ENCODE data around the gene ATG16L2.

The ATG16L2 gene

DNA sequence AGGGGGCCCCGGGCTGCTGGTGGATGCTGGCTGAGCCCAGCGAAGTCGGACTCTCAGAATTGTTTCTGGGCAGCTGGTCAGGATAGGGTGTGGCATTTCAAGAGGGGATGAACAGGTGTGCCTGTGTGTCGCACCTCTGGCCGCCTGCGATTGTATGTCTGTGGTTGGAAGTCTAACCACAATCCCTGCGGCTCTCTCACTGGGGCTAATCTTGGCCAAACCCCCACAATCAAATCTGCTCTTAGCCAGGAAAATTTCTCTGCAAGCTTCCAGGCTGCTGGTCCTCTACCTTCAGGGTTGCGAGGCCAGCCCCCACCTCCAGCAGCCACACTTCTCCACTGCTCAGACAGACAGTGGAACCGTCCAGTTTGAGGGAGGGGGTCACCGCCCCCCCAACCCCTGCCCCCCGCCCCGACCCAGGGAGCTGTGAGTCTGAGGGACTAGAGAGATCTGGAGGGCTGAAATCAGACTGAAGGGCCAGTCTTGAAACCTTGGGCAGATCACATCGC lies 953 bp downstream of the ATG16L2 start (continued):
- TF ChIP-seq, protein P1, sequence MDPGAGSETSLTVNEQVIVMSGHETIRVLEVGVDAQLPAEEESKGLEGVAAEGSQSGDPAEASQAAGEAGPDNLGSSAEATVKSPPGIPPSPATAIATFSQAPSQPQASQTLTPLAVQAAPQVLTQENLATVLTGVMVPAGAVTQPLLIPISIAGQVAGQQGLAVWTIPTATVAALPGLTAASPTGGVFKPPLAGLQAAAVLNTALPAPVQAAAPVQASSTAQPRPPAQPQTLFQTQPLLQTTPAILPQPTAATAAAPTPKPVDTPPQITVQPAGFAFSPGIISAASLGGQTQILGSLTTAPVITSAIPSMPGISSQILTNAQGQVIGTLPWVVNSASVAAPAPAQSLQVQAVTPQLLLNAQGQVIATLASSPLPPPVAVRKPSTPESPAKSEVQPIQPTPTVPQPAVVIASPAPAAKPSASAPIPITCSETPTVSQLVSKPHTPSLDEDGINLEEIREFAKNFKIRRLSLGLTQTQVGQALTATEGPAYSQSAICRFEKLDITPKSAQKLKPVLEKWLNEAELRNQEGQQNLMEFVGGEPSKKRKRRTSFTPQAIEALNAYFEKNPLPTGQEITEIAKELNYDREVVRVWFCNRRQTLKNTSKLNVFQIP (CRISPR knock-in tag; IDR thresholded peaks at IDR 0.05; ENCODE audit: borderline replicate concordance, low read depth): no peak
- TF ChIP-seq, protein P2, sequence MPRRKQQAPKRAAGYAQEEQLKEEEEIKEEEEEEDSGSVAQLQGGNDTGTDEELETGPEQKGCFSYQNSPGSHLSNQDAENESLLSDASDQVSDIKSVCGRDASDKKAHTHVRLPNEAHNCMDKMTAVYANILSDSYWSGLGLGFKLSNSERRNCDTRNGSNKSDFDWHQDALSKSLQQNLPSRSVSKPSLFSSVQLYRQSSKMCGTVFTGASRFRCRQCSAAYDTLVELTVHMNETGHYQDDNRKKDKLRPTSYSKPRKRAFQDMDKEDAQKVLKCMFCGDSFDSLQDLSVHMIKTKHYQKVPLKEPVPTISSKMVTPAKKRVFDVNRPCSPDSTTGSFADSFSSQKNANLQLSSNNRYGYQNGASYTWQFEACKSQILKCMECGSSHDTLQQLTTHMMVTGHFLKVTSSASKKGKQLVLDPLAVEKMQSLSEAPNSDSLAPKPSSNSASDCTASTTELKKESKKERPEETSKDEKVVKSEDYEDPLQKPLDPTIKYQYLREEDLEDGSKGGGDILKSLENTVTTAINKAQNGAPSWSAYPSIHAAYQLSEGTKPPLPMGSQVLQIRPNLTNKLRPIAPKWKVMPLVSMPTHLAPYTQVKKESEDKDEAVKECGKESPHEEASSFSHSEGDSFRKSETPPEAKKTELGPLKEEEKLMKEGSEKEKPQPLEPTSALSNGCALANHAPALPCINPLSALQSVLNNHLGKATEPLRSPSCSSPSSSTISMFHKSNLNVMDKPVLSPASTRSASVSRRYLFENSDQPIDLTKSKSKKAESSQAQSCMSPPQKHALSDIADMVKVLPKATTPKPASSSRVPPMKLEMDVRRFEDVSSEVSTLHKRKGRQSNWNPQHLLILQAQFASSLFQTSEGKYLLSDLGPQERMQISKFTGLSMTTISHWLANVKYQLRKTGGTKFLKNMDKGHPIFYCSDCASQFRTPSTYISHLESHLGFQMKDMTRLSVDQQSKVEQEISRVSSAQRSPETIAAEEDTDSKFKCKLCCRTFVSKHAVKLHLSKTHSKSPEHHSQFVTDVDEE (CRISPR knock-in tag; IDR thresholded peaks at IDR 0.05): no peak
- TF ChIP-seq ZC3H10 (CRISPR knock-in tag; IDR thresholded peaks at IDR 0.05): no peak

DNA sequence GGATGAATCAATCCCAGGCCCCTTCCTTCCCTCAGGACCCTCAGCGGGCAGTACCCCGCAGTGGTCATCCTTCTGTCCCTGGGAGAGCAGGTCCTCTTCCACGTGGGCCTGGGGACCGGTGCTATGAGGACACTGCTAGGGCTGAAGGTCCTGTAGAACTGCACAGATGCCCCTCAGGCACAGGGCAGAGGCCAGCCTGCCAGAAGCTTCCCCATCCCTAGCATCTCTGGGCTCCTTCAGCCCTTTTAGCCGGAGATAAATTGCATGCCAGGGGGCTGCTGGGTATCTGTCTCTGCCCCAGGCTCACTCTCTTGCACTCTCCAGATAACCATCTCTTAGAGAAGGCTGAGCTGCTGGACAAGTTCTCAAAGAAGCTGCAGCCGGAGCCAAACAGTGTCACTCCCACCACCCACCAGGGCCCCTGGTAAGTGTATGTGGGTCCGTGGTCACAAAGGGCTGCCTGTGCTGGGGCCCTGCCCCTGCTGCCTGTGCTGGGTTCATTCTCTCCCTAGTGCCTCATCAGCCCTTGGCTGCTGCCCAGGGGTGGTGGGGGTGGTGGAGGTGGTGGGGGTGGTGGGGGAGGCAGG lies 2.3 kb downstream of the ATG16L2 start:
- TF ChIP-seq ZNF565 (CRISPR knock-in tag; conservative IDR thresholded peaks at IDR 0.05; ENCODE audit: low read depth) (no peak), ZNF8 (CRISPR knock-in tag; IDR thresholded peaks at IDR 0.05) (no peak), SNAI2 (CRISPR knock-in tag; IDR thresholded peaks at IDR 0.05) (no peak), BACH2 (CRISPR knock-in tag; IDR thresholded peaks at IDR 0.05; ENCODE audit: borderline replicate concordance) (no peak), GLIS3 (CRISPR knock-in tag; IDR thresholded peaks at IDR 0.05) (no peak), ZC3H10 (CRISPR knock-in tag; IDR thresholded peaks at IDR 0.05) (no peak), TOX (CRISPR knock-in tag; IDR thresholded peaks at IDR 0.05; ENCODE audit: borderline replicate concordance) (no peak), ISL1 (CRISPR knock-in tag; IDR thresholded peaks at IDR 0.05) (no peak)
- TF ChIP-seq, protein P1 (CRISPR knock-in tag; IDR thresholded peaks at IDR 0.05; ENCODE audit: borderline replicate concordance, low read depth): no peak
- TF ChIP-seq, protein P3, sequence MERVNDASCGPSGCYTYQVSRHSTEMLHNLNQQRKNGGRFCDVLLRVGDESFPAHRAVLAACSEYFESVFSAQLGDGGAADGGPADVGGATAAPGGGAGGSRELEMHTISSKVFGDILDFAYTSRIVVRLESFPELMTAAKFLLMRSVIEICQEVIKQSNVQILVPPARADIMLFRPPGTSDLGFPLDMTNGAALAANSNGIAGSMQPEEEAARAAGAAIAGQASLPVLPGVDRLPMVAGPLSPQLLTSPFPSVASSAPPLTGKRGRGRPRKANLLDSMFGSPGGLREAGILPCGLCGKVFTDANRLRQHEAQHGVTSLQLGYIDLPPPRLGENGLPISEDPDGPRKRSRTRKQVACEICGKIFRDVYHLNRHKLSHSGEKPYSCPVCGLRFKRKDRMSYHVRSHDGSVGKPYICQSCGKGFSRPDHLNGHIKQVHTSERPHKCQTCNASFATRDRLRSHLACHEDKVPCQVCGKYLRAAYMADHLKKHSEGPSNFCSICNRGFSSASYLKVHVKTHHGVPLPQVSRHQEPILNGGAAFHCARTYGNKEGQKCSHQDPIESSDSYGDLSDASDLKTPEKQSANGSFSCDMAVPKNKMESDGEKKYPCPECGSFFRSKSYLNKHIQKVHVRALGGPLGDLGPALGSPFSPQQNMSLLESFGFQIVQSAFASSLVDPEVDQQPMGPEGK (CRISPR knock-in tag; IDR thresholded peaks at IDR 0.05; ENCODE audit: borderline replicate concordance): no peak
- no peak for ATAC-seq

DNA sequence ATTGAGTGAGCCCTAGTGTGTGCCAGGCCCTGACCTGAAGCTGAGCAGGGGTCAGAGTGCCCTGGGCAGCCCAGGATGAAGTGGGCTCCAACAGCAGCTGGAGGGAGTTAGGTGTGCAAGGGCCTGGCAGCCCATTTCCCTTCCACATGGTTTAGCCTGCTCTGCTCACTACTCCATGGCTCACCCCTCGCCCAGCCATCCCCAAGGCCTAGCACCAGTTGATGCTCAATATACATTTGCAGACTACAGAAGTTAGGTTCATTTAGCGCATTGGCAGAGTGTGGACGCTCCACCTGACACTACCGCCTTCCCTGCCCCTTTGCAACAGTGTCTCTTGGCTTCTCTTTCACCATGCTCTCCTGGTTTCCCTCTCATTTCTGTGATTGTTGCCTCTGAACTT lies 3.8 kb downstream of the ATG16L2 start:
- no peak for ATAC-seq
- TF ChIP-seq ZNF70 (CRISPR knock-in tag; IDR thresholded peaks at IDR 0.05) (no peak), ZFP3 (CRISPR knock-in tag; IDR thresholded peaks at IDR 0.05) (no peak), ZNF8 (CRISPR knock-in tag; IDR thresholded peaks at IDR 0.05) (no peak)

DNA sequence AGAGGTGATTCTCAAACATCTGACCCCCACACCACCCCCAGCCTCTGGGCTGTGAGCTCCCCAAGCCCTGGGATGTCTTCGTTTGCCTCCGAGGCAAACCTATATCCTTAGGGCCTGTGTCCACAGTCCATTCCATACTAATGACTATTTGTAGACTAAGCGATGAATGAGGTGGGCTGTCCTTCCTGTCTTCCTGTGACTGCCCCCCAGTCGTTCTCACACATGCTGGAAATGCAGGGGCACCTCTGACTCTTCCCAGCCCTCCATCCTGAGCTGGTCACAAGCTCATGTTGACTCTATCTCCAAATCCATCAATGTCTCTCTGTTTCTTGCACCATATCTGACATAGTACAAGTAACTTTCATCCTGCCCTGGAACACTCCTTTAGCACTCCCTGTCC lies 4.8 kb downstream of the ATG16L2 start:
- ATAC-seq: no peak
- no peak for TF ChIP-seq ZNF565 (CRISPR knock-in tag; conservative IDR thresholded peaks at IDR 0.05; ENCODE audit: low read depth)

DNA sequence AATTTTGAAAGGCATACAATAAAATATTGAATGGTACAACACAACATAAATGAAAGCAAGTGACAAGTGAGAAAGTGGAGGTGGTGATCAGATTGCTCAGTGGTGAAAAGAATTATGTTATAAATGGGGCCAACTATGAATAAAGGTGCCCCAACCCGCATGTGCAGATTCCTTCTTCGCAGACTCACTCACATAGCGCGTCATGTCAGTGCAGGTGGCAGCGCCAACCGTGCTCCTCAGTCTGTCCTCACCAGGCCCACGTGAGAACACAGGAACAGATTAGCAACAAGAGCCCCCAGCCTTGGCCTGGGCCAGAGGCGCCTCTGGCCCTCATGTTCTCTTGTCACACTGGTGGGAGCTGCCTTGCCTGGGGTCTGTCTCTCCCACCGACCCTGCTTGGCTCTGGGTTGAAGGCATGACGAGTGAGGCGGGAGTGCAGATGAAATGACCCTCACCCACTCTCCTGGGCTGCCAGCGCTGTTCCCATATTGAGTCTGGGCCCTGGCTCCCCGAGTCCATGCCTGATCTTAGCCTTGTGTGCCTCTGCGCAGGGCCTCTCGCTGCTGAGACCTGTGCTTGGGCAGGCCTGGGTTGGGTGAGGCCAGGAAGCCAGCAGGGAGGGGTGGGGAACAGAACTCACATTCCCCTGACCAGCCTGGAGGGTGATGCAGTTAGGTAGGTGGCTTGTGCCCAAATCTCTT lies 6.4 kb downstream of the ATG16L2 start:
- no peak for TF ChIP-seq ZNF70 (CRISPR knock-in tag; IDR thresholded peaks at IDR 0.05)
- TF ChIP-seq ESRRG (CRISPR knock-in tag; IDR thresholded peaks at IDR 0.05): no peak
- TF ChIP-seq, protein P2 (CRISPR knock-in tag; IDR thresholded peaks at IDR 0.05): no peak
- TF ChIP-seq RARB (CRISPR knock-in tag; IDR thresholded peaks at IDR 0.05): no peak
- TF ChIP-seq TOX (CRISPR knock-in tag; IDR thresholded peaks at IDR 0.05; ENCODE audit: borderline replicate concordance): no peak
- TF ChIP-seq ZFP3 (CRISPR knock-in tag; IDR thresholded peaks at IDR 0.05): no peak
- TF ChIP-seq, protein P4, sequence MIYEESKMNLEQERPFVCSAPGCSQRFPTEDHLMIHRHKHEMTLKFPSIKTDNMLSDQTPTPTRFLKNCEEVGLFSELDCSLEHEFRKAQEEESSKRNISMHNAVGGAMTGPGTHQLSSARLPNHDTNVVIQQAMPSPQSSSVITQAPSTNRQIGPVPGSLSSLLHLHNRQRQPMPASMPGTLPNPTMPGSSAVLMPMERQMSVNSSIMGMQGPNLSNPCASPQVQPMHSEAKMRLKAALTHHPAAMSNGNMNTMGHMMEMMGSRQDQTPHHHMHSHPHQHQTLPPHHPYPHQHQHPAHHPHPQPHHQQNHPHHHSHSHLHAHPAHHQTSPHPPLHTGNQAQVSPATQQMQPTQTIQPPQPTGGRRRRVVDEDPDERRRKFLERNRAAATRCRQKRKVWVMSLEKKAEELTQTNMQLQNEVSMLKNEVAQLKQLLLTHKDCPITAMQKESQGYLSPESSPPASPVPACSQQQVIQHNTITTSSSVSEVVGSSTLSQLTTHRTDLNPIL (CRISPR knock-in tag; IDR thresholded peaks at IDR 0.05; ENCODE audit: low read depth): no peak

More for the DNA sequence above, 6.4 kb downstream of the ATG16L2 start:
- ATAC-seq: no peak
